Activated CD8-positive, alpha-beta T cell treated with anti-CD3 and anti-CD28 coated beads for 36 hours (primary cell): ENCODE results near the gene OR4D2. TPM values are rescaled to one million over a fixed set of nuclear protein-coding genes. Genes with fewer than 3 reads are reported as not detected.

ENCODE experiments used
- ATAC-seq: fragments of 200-7000 bp; cut with Tn5 transposase; one replicate; pipeline ENCODE4 v1.10.0; 2021; ENCODE audit warnings: mild to moderate bottlenecking, moderate library complexity
- CTCF ChIA-PET: fragments of 350-600 bp; sonication (Branson Sonifier 250); formaldehyde crosslinking; loops from one replicate; lab custom pipeline; 2021; ENCODE audit warnings: antibody characterized with exemption; lab: Charles Lee
- POLR2A ChIA-PET: fragments of 350-600 bp; sonication (Branson Sonifier 250); formaldehyde crosslinking; loops from one replicate; lab custom pipeline; 2021; ENCODE audit warnings: antibody characterized with exemption; lab: Charles Lee
- DNase-seq: peaks from one replicate; pipeline ENCODE4 v3.0.0-alpha.2; 2020
- H3K27ac Mint-ChIP-seq: one replicate; pipeline ENCODE4 v1.8.0; 2021; ENCODE audit warnings: mild to moderate bottlenecking, mixed read lengths
- H3K27me3 Mint-ChIP-seq: one replicate; pipeline ENCODE4 v1.8.0; 2021; ENCODE audit warnings: mixed read lengths
- H3K36me3 Mint-ChIP-seq: one replicate; pipeline ENCODE4 v1.8.0; 2021; ENCODE audit warnings: low read depth, mixed read lengths
- H3K4me1 Mint-ChIP-seq: one replicate; pipeline ENCODE4 v1.8.0; 2021; ENCODE audit warnings: low read depth, mixed read lengths
- H3K4me3 Mint-ChIP-seq: one replicate; pipeline ENCODE4 v1.8.0; 2021; ENCODE audit warnings: mild to moderate bottlenecking, moderate library complexity, mixed read lengths
- H3K9me3 Mint-ChIP-seq: one replicate; pipeline ENCODE4 v1.8.0; 2021; ENCODE audit warnings: mixed read lengths
- CTCF ChIP-seq: fragments of 200-600 bp; IDR thresholded peaks from one replicate; pipeline ENCODE4 v1.8.0; 2022; ENCODE audit warnings: antibody characterized with exemption, mild to moderate bottlenecking
- intact Hi-C: fragments of 100-400 bp; cut with micrococcal nuclease; formaldehyde crosslinking; loops from one replicate; pipeline ENCODE4 v1.10.0; 2022
- total RNA-seq, 2 experiments: library from RNA; stranded (reverse); gene quantifications; one replicate each; pipeline ENCODE4 v1.2.3, GENCODE V29; 2021

OR4D2 gene
- total RNA-seq, 2 experiments from 2014 or later = not detected

- no peak overlapping the region for H3K4me3 Mint-ChIP-seq
- H3K27me3 Mint-ChIP-seq = no peaks in the 10 kb centered on the region
- peaks cover 4% of the 10 kb centered on the region for H3K36me3 Mint-ChIP-seq
- ChIA-PET POLR2A (interaction anchor here (1.0 kb wide), 1 partner anchor 15 kb away, joined by 3 read pairs; no protein-coding TSS in a partner anchor), CTCF (interaction anchor here (0.6 to 4.7 kb wide), 6 partner anchors 11 to 566 kb away, joined by 3 to 28 read pairs (median 6); no protein-coding TSS in a partner anchor)
- H3K4me1 Mint-ChIP-seq = peaks cover 22% of the 10 kb centered on the region
- TF ChIP-seq CTCF = no peak
- ATAC-seq = no peak
- H3K9me3 Mint-ChIP-seq = no peaks in the 10 kb centered on the region
- intact Hi-C loops = no loop called here
- no peak overlapping the region for H3K27ac Mint-ChIP-seq
- DNase-seq = no peak
Measured at GRCh38 chr17:58215685-58216084, 48.9 kb downstream of the OR4D2 start.

- no peaks in the 10 kb centered on the region for H3K36me3 Mint-ChIP-seq
- no peak for TF ChIP-seq CTCF
- POLR2A ChIA-PET = interaction anchor here (1.1 kb wide), 1 partner anchor 11 kb away, joined by 3 read pairs; no protein-coding TSS in a partner anchor
- no peaks in the 10 kb centered on the region for H3K27me3 Mint-ChIP-seq
- DNase-seq = no peak
- H3K9me3 Mint-ChIP-seq = no peaks in the 10 kb centered on the region
- H3K4me3 Mint-ChIP-seq = peak overlapping the region; percentile 37
- peaks cover 24% of the 10 kb centered on the region for H3K4me1 Mint-ChIP-seq
- CTCF ChIA-PET = interaction anchor here (1.8 to 3.0 kb wide), 3 partner anchors 18 to 32 kb away, joined by 7 to 28 read pairs (median 8); no protein-coding TSS in a partner anchor
- H3K27ac Mint-ChIP-seq = no peak overlapping the region
- intact Hi-C loops = no loop called here
- ATAC-seq = no peak
Measured at GRCh38 chr17:58217766-58218165, 51.0 kb downstream of the OR4D2 start.

GRCh38 chr17:58219007-58219788, 52.4 kb downstream of the OR4D2 start, which contains the start of gene MKS1:
TSS of gene MKS1 (minus strand) at chr17:58219255. CDS start at chr17:58219230, 25 bp downstream.
- H3K4me3 Mint-ChIP-seq = peak within 1 kb of the TSS; percentile 86
- ChIA-PET CTCF (interaction anchor here (0.9 to 2.2 kb wide), 6 partner anchors 19 to 219 kb away, joined by 3 to 8 read pairs (median 4); no protein-coding TSS in a partner anchor), POLR2A (interaction anchor here (0.6 to 1.9 kb wide), 10 partner anchors 9 to 213 kb away, joined by 3 to 5 read pairs (median 4); partner anchors contain the start of gene SRSF1)
- peak; percentile 76 for TF ChIP-seq CTCF
- peak; percentile 99 for ATAC-seq
- H3K4me1 Mint-ChIP-seq = peaks cover 27% of the 10 kb centered on the region
- DNase-seq = peak; percentile 98
- no peaks in the 10 kb centered on the region for H3K9me3 Mint-ChIP-seq
- intact Hi-C loops = no loop called here
- no peaks in the 10 kb centered on the region for H3K27me3 Mint-ChIP-seq
- no peaks in the 10 kb centered on the region for H3K36me3 Mint-ChIP-seq
- peak within 1 kb of the TSS; percentile 97 for H3K27ac Mint-ChIP-seq

GRCh38 chr17:58219789-58220183, 53.0 kb downstream of the OR4D2 start:
- peak overlapping the region; percentile 97 for H3K27ac Mint-ChIP-seq
- DNase-seq (no peak), ATAC-seq (no peak)
- TF ChIP-seq CTCF = no peak
- no peaks in the 10 kb centered on the region for H3K27me3 Mint-ChIP-seq
- POLR2A ChIA-PET = interaction anchor here (0.6 to 1.9 kb wide), 10 partner anchors 8 to 214 kb away, joined by 3 to 5 read pairs (median 4); partner anchors contain the start of gene SRSF1
- H3K9me3 Mint-ChIP-seq = no peaks in the 10 kb centered on the region
- peak overlapping the region; percentile 86 for H3K4me3 Mint-ChIP-seq
- intact Hi-C loops = no loop called here
- H3K4me1 Mint-ChIP-seq = peaks cover 31% of the 10 kb centered on the region
- CTCF ChIA-PET = interaction anchor here (1.1 to 2.2 kb wide), 6 partner anchors 16 to 98 kb away, joined by 3 to 8 read pairs (median 4); no protein-coding TSS in a partner anchor
- H3K36me3 Mint-ChIP-seq = no peaks in the 10 kb centered on the region

Other genes with a start within 250 kb of the OR4D2 start
- under 1 TPM; 0.29 to 0.40 TPM for gene CUEDC1, start 211.6 kb upstream of the OR4D2 start, total RNA-seq
- 10 to 100 TPM; 17.9 to 19.6 TPM for gene VEZF1, start 178.7 kb upstream of the OR4D2 start, total RNA-seq
- 100 to 1,000 TPM; 333 to 342 TPM for gene SRSF1, start 159.7 kb upstream of the OR4D2 start, total RNA-seq
- gene DYNLL2, start 83.6 kb upstream of the OR4D2 start, total RNA-seq = 10 to 100 TPM; 25.6 to 26.1 TPM
- under 1 TPM; 0.22 to 0.25 TPM for gene OR4D1, start 18.6 kb upstream of the OR4D2 start, total RNA-seq
- not detected for gene EPX, start 25.7 kb downstream of the OR4D2 start, total RNA-seq
- gene MKS1, start 52.3 kb downstream of the OR4D2 start, total RNA-seq = 10 to 100 TPM; 20.7 to 24.8 TPM
- gene LPO, start 71.6 kb downstream of the OR4D2 start, total RNA-seq = not detected
- gene MPO, start 114.0 kb downstream of the OR4D2 start, total RNA-seq = not detected
- gene TSPOAP1, start 161.8 kb downstream of the OR4D2 start, total RNA-seq = 10 to 100 TPM; 21.1 to 24.1 TPM
- gene SUPT4H1, start 185.2 kb downstream of the OR4D2 start, total RNA-seq = 100 to 1,000 TPM; 104 to 110 TPM